PC-3 (cell line): ENCODE data around the gene NEDD9.

Experiments used
- CTCF ChIP-seq: fragments of 300-600 bp; sonication (generic); conservative IDR thresholded peaks from 2 replicates; pipeline ENCODE4 v1.5.1; 2017; ENCODE audit warnings: antibody characterized with exemption, low read depth, mild to moderate bottlenecking, low read length
- EZH2 ChIP-seq: fragments of 300-600 bp; sonication (generic); IDR thresholded peaks from one replicate; pipeline ENCODE4 v1.6.1; 2017; ENCODE audit warnings: antibody characterized with exemption, mild to moderate bottlenecking, low read length; ENCODE audit not compliant: unreplicated experiment

- TF ChIP-seq CTCF (no peak), EZH2 (no peak)
These were observed at the start of gene NEDD9 for GRCh38 chr6:11232193-11232769.
